ENCODE results near the gene DKK2.

DNA sequence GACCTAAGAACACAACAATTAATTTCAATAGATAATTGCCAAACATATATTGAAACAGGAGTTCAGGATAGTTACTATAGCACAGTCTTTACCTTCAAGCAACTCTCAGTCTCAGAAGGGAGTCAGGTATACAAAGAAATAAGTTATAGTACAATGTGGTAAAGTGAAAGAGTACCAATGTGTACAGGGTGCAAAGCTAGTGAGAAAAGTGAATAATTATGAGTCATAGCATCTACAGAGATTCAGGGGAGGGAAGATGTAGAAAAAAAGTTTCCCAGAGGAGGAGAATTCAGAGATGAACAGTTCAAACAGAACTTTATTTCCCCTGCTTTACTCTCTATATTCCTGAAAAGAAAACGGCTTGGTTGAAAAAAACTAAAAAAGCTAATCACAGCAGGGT is 22.7 kb upstream of the DKK2 start:
- no peak for TF ChIP-seq POLR2A (IDR thresholded peaks at IDR 0.05; ENCODE audit: low read length)
- no peak for TF ChIP-seq GATA1 (IDR thresholded peaks at IDR 0.05; ENCODE audit: low read depth, low read length)

Data from erythroblast (primary cell).